Stimulated activated CD4-positive, alpha-beta T cell treated with anti-CD3 and anti-CD28 coated beads, TNF-alpha, amount 100 ng/mL, for 4 hours (primary cell): ENCODE results near the gene CD72.
"Not testable (repeated sequence)": the region's sequence is repeated elsewhere in the genome, so short reads cannot be mapped to it uniquely, and the experiment has no call there.

Experiments used
- DNase-seq, 3 experiments: peaks; one replicate each; pipeline ENCODE4 v3.0.0-alpha.2; 2020; ENCODE audit warnings: low read depth in 3 of 3

CD72 gene

DNA sequence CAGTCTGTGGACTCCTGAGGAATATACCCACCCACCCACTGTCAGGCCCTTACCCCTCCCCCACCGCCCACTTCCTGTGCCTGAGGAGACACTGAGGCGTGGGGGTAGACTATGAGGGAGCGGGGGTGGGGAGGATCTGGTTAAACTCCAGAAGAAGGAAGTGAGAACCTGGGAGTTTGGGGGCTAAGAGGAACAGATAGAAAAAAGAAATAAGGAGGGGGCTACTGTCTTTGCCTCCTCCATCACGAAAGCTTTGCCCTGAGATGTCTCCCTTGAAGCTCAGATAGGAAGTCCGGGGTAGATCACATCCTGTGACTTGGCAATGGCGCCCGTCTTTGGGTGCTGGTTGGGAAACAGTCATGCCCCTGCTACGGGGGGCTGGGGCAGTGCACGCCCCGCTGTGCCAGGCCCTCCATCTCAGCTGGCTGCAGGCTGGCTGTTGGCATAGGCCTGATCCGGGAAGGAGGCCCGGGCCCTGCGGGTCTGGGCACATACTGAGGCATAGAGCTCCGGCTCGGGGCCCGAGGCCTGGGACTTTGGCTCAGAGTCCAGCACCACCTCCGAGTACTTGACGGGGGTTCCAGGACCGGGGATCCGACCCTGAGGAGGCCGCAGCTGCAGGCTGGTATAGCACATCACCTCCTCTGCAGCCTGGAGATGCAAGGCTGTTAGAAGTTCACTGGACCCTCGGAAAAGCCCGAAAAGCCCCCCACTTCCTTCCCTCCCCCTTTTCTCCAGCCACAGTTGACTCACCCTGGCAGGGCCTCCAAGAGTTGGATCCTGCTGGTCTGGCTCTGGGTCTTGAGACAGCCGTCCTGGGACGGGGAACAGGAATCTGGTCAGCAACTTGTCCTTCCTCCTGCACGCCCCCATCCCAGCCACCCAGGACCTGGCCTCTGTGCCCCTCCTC lies 31.5 kb upstream of the CD72 start:
- DNase-seq: no peak

DNA sequence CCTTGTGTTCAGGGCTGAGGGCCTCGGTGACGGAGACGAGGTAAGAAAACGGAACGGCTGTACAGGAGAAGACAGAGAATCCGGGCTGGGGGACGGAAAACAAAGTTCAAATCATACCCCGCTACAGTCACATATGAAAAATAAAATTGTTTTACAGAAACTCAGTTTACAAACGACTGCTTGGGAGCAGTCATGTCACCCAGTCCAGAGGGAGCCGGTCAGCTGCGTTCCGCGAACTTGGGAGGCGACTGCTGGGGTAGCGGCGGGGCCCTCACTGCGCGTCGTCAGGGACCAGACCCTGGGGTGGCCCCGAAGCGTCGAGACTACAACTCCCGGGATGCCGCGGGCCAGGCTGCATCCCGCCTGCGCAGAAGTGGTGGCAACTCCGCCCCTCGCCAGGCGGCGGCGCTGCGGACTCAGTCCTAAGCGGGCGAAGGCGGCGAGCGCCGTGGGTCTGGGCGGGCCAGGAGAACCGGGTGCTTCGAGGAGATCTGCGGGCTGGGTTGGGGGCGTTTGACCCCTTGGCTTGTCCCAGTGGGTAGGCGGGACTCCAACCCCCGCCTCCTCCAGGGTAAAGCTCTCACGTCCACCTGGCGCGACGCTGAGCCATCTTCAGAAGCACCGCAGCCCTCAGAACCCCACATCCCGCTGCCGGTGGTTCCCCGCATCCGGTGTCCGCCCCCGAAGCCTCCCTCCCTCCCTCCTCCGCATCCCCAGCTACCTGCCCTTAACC lies 28.5 kb upstream of the CD72 start:
- peak; percentile 81 to 88 (median 83) for DNase-seq

DNA sequence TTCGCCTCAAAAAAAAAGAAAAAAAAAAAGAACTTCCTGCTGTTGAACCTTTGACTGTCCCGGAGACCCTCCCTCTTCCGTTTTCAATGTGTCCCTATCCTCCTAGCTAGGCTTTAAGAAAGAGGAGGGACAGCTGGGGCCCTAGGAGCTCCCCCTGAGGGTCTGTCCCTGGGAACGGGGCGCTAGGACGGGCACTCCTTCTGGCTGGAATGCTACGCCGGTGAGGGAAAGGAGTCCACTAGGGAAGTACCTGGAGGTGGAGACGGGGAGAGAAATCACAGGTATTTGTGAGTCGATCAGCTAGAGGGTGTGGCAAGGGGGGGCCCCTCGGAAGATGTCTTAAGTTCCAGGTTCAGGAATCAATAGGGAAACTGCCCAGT lies 27.9 kb upstream of the CD72 start:
- no peak for DNase-seq

DNA sequence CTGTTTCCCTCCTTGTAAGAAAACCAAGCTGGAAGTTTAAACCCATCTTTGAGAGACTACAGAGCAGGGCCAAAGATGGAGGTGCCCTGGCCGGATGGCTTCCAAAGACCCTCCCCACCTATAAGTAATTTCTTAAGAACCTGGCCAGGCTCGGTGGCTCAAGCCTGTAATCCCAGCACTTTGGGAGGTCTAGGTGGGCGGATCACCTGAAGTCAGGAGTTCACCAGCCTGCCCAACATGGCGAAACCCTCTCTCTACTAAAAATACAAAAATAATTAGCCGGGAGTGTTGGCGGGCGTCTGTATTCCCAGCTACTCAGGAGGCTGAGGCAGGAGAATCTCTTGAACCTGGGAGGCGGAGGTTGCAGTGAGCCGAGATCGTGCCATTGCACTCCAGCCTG lies 27.5 kb upstream of the CD72 start:
- DNase-seq: not testable (repeated sequence)

DNA sequence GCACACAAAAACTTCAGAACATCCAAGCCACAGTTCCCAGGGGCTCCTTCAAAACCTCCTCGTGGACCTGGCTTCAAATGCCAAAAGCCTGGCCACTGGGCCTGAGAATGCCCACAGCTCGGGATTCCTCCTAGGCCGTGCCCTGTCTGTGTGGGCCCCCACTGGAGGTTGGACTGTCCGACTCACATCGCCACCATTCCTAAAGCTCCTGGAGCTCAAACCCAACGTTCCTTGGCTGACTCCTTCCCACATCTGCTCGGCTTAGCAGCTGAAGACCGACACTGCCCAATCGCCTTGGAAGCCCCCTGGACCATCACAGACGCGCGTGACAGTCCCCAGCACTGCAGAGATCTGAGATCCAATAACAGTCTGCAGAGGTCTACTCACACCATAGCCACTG lies 24.8 kb upstream of the CD72 start:
- no peak for DNase-seq

DNA sequence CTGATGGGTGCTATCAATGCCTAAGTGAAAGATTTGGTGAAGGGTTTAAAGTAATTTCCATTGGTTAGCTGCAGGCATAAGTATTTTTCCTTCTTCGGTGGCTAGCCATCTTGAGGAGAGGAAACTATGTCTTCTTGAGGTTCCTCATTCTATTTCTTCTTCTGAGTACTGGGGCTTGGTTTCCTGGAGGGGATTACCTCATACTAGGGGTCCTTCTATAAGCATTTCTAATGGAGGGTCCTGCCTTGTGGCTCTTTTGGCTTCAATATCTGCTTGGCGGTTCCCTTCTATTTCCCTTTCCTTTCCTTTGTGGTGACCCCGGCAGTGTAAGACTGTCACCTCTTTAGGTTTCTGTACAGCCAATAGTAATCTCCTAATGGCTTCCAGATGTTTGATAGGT lies 23.3 kb upstream of the CD72 start:
- DNase-seq: not testable (repeated sequence)

DNA sequence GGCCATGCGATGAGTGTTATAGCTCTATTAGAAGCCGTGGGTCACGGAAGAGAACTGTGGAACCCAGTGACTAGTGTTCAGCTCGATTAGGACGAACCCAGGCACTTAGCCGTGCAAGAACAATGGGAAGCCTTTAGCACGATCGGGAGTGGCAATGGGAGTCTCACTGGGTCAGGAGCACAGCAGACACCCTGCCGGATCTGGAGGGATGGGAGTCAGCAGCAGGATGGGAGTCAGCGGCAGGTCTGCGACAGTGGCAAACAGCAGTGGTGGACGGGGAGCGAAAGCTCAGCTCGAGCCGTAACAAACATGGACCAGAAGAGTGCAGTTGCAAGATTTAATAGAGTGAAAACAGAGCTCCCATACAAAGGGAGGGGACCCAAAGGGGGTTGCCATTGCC lies 22.2 kb upstream of the CD72 start:
- DNase-seq: not testable (repeated sequence)

DNA sequence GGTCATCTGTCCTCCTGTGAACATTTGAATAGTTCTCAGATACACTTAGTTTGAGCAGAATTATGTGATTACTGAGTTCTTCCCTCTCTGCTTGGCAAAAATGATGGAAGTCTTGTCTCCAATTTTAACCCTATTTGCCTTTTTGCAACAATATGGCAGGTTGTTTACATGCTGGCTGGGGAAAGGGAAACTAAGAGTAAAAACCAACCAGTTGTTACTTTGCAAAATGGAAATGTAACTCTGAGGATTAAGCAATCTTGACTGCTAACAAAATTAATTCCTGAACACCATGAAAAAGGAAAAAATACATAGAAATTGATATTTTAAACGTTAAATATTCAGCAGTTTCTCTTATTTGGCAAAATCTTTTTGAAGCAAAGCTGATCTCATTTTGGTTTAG lies 21.4 kb upstream of the CD72 start:
- DNase-seq: no peak

DNA sequence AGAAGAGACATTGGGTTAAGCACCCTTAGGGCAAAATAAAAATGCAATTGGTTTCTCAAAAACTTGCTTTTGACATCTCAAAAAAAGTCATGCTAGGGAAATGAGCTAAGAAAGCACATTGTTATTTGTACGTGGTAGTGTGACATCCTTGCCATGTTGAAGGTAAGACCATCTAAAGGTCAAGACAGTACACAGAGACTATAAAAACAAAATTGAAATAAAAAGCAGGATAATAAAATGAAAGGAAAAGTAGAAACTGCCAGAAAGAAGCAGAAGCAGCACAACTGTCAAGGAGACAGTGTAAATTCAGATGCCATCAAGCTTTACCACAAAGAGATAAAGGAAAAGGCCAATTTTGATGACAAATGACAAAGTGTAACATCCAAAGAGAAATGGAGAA lies 21.0 kb upstream of the CD72 start:
- not testable (repeated sequence) for DNase-seq

DNA sequence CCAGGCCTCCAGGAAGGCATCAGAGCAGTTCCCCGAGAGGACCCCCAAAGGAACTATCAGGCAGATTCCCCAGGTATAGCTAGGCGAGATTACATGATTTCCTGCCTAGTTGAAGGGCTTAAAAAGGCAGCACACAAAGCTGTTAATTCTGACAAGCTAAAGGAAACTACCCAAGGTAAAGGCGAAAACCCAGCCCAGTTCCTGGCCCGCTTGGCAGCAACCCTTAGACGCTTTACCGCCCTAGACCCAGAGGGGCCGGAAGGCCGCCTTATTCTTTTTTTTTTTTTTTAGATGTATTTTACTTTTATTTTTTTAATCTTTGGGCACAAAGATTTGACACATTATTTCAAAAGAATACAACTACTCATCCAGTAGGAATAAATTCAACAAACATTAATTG lies 20.5 kb upstream of the CD72 start:
- DNase-seq: not testable (repeated sequence)

DNA sequence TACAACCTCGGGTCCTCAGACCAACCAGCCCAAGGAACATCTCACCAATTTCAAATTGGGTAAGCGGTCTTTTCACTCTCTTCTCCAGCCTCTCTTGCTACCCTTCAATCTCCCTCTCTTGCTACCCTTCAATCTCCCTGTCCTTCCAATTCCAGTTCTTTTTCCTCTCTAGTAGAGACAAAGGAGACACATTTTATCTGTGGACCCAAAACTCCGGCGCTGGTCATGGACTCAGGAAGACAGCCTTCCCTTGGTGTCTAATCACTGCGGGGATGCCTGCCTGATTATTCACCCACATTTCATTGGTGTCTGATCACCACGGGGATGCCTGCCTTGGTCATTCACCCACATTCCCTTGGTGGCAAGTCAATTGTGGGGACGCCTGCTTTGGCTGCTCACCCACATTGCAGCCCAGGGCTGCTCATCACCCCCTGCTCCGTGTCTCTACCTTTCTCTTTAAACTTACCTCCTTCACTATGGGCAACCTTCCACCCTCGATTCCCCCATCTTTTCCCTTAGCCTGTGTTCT lies 19.3 kb upstream of the CD72 start:
- not testable (repeated sequence) for DNase-seq

DNA sequence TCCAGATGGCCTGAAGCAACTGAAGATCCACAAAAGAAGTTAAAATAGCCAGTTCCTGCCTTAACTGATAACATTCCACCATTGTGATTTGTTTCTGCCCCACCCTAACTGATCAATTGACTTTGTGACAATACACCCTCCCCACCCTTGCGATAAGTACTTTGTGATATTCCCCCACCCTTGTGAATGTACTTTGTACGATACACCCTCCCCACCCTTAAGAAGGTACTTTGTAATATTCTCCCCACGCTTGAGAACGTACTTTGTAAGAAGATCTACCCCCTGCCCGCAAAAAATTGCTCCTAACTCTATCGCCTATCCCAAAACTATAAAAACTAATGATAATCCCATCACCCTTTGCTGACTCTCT lies 18.6 kb upstream of the CD72 start:
- DNase-seq: not testable (repeated sequence)

DNA sequence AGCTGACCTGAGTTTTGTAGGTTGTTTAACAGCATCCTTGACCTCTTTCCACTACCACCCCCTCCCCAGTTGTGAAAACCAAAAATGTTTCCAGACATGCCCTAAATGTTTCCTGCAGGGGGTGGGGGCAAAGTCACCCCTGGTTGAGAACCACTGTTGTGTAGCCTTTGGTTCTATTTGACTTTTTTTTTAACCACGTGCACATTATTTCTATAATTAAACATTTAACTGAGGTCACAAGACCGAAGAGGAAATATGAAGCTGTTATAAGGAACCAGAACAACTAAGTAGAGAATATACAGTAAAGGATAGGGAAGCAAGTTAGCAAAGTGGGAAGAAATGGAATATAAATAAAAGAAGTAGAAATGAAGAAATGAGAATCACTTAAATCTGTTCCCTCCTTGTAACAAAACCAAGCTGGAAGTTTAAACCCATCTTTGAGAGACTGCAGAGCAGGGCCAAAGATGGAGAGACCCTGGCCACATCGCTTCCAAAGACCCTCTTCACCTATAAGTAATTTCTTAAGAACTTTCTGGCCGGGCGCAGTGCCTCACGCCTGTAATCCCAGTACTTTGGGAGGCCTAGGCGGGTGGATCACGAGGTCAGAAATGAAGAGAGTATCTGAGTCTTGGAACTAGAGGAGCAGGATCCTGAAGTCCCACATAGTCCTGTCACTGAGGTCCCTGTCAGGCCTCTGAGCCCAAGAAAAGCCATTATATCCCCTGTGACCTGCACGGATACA lies 18.1 kb upstream of the CD72 start:
- DNase-seq: no peak

DNA sequence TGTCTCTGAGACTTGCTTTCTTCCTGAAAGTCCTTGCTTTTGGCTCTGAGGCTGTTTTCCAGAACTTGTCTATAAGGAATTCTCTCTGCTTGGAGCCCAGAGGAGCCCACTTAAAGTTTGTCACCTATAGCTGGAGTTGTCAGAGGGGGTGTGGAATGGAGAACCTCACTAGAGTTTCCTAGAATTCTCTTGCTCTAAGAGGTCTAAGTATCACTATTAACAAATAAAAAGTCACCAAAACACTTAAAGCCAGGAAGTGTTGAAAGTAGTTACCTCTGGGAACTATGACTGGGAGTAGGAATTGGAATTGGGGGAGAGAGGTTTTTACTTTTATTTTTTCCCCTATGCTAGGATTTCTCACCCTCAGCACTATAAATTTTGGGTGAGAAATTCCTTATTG lies 17.5 kb upstream of the CD72 start:
- no peak for DNase-seq

DNA sequence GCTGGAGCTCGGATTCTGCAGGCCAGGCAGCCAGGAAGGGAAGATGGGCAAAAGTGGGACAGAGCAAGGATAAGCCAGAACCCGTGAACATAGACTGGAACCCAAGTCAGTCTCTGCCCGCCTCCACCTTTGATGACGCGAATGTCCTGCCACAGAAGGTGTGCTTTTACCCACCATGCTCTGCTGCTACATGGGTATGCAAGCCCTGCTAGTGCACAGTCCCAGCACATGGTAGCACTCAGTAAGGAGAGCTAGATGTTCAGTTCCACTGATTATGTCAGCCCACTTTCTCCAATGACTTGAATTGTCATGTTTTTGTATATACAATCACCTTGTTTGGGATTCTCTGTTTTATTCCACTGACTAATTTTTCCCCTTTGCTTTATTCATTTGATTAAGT lies 11.4 kb upstream of the CD72 start:
- DNase-seq: no peak

DNA sequence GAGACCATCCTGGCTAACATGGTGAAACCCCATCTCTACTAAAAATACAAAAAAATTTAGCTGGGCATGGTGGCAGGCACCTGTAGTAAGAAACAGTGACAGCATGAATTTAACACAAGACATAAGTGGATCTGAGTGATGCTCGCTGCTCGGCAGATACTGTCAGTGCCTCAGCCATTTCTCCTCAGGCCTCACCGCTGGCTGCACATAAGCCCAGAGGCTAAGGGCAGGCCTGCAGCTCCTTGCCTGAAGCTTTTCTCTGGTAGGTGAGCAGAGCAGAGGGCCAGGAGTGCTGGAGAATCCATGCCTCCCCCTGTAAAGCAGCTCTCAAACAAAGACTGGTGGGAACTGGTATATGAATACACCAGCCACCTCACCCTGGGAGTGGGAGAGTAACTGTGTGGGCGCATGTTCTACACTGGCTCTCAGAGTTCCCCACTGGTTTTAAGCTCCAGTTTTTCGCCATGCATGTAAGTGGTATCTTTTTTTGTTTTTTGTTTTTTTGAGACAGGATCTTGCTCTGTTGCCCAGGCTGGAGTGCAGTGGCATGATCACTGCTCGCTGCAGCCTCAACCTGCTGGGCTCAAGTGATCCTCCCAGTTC lies 10.3 kb upstream of the CD72 start:
- DNase-seq: no peak

DNA sequence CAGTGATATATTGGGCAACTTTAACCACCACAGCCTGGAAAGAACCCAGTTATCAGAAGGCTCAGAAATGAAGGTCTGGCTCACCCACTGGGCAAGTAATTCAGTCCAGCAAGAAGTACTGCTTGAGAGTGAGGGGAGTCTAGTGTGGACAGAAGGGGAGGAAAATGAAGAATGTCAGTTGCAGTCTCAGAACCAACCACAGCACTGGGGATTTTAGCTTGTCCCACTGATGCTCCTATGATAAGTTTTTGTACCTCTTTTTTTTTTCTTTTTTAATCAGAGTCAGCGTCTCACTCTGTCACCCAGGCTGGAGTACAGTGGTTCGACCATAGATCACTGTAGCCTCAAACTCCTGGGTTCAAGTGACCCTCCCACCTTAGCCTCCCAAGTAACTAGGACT lies 9.4 kb upstream of the CD72 start:
- no peak for DNase-seq

DNA sequence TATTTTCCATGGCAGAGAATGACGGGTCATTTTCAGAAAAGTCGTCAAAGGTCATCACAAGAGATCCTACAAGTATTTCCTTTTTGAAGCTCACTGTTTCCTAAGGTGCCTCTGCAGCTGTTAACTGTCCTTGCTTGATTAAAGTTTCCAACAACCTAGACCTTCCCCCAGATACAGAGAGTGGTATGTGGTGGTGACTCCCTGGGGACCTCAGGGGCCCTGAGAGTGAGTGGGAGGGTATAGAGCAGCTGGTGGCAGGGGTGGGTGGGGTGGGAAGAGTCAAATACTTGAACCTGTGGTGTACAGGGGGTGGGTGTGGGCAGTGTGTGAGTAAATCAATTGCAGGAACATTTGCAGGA lies 1.6 kb upstream of the CD72 start:
- DNase-seq: no peak

DNA sequence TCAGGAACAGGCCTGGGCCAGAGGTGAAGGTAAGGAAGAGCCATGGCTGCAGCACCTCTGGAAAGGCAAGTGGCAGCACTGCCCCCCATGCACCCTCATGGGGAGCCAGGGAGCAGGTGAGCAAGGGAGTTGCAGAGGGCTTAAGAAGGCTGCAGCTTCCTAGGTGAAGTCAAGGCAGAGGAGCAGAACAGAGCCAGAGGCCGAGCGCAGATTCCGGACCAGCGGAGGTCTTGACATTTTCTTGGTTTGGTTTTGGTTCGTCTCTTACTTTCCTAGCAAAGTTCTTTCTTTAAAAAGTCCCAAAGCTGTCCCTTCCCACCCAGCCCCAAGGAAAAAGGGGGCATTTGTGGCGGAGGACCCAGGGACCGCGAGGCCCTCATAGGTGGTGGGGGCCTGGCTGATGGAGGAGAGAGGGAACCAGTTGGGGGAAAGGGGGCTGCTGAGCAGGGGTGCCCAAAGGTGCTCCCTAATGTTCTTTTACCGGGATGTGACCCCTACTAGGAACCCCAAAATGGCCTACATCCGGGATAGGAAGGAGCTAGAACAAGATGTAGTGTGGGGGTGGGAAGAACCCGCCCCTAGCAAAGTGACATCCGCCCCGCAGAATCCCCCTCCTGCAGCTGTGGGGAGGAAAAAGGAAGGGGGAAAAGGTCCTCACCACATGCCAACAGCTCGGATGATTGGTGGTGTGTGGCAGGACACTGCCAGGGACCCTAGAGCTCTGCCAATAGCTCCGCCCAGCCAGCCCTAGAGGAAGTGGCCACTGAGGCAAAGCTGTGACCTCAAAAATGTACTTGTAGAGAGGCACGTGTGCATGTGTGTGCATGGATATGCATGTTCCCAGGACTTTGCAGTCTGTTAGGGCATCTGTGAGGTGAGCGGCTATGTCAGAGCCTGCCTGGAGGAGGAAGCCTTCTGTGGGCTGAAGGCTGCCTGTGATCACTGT lies 914 bp upstream of the CD72 start:
- DNase-seq: no peak

DNA sequence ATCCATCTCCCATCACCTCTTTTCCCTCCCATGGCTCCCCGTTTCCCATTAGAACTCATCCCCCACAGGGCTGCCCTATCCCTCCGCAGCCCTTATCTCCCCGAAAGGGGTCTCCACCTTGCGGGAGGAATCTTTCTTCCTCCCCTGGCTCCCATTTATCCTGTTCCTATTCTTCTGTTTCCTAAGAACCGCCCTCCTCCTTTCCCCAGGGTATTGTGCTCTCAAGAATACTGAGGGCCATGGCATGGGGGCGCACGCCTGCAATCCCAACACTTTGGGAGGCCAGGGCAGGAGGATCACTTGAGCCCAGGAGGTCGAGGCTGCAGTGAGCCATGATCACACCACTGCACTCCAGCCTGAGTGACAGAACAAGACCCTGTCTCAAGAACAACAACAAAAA lies 665 bp downstream of the CD72 start:
- no peak for DNase-seq
